Trophoblast cell (in vitro differentiated cells and primary cell): ENCODE data around the gene GSKIP.
"Not testable (repeated sequence)": the region's sequence is repeated elsewhere in the genome, so short reads cannot be mapped to it uniquely, and the experiment has no call there.

Experiments used
- DNase-seq, 2 donors: peaks; one replicate each; pipeline ENCODE4 v3.0.0-alpha.2; 2016
- H2AFZ ChIP-seq: 2 replicates; pipeline ENCODE4 v1.6.1; 2013; ENCODE audit warnings: low read length, moderate library complexity, mild to moderate bottlenecking; ENCODE audit not compliant: insufficient read depth, poor library complexity
- H2AK5ac ChIP-seq: 2 replicates; pipeline ENCODE4 v1.6.1; 2013; ENCODE audit warnings: mild to moderate bottlenecking, low read length
- H2BK120ac ChIP-seq: 2 replicates; pipeline ENCODE4 v1.6.1; 2013; ENCODE audit warnings: low read length, mild to moderate bottlenecking, moderate library complexity; ENCODE audit not compliant: insufficient read depth, poor library complexity
- H2BK12ac ChIP-seq: 2 replicates; pipeline ENCODE4 v1.6.1; 2013; ENCODE audit warnings: mild to moderate bottlenecking, low read length, moderate library complexity
- H2BK5ac ChIP-seq: 2 replicates; pipeline ENCODE4 v1.6.1; 2013; ENCODE audit warnings: low read length, low read depth, moderate library complexity, mild to moderate bottlenecking; ENCODE audit not compliant: poor library complexity
- H3K14ac ChIP-seq: 2 replicates; pipeline ENCODE4 v1.6.1; 2013; ENCODE audit warnings: mild to moderate bottlenecking, low read length
- H3K18ac ChIP-seq: 2 replicates; pipeline ENCODE4 v1.6.1; 2013; ENCODE audit warnings: mild to moderate bottlenecking, low read length
- H3K23ac ChIP-seq: 2 replicates; pipeline ENCODE4 v1.6.1; 2013; ENCODE audit warnings: low read length
- H3K27ac ChIP-seq: 2 replicates; pipeline ENCODE4 v1.5.1; 2013; ENCODE audit warnings: low read depth, mild to moderate bottlenecking, inconsistent platforms, low read length, moderate library complexity
- H3K27me3 ChIP-seq: 2 replicates; pipeline ENCODE4 v1.6.1; 2013; ENCODE audit warnings: inconsistent platforms, mild to moderate bottlenecking, low read length, moderate library complexity; ENCODE audit not compliant: insufficient read depth
- H3K36me3 ChIP-seq, 2 experiments: 1 replicate in 1 of 2; 2 replicates in 1 of 2; pipeline ENCODE4 v1.6.1; 2013; ENCODE audit warnings: low read length in 2 of 2, mild to moderate bottlenecking in 2 of 2, moderate library complexity in 1 of 2; ENCODE audit not compliant: insufficient read depth in 2 of 2, control insufficient read depth in 1 of 2
- H3K4ac ChIP-seq: 2 replicates; pipeline ENCODE4 v1.6.1; 2013; ENCODE audit warnings: low read depth, mild to moderate bottlenecking, low read length, moderate library complexity
- H3K4me1 ChIP-seq, 2 experiments: 1 replicate in 1 of 2; 2 replicates in 1 of 2; pipeline ENCODE4 v1.6.1; 2013; ENCODE audit warnings: low read length in 2 of 2, mild to moderate bottlenecking in 2 of 2, moderate library complexity in 1 of 2; ENCODE audit not compliant: insufficient read depth in 2 of 2, control insufficient read depth in 1 of 2
- H3K4me2 ChIP-seq: 2 replicates; pipeline ENCODE4 v1.6.1; 2013; ENCODE audit warnings: inconsistent platforms, mild to moderate bottlenecking, low read length, moderate library complexity
- H3K4me3 ChIP-seq: 2 replicates; pipeline ENCODE4 v1.5.1; 2013; ENCODE audit warnings: mild to moderate bottlenecking, low read depth, low read length, inconsistent platforms
- H3K79me1 ChIP-seq: one replicate; pipeline ENCODE4 v1.6.1; 2013; ENCODE audit warnings: low read length
- H3K79me2 ChIP-seq: 2 replicates; pipeline ENCODE4 v1.6.1; 2013; ENCODE audit warnings: low read length, mild to moderate bottlenecking; ENCODE audit not compliant: control insufficient read depth, insufficient read depth, poor library complexity
- H3K9ac ChIP-seq: 2 replicates; pipeline ENCODE4 v1.6.1; 2013; ENCODE audit warnings: mild to moderate bottlenecking, low read length
- H3K9me3 ChIP-seq: 2 replicates; pipeline ENCODE4 v1.6.1; 2013; ENCODE audit warnings: low read depth, mild to moderate bottlenecking, control low read depth, inconsistent platforms, low read length; ENCODE audit not compliant: insufficient read depth
- H4K12ac ChIP-seq: 2 replicates; pipeline ENCODE4 v1.6.1; 2013; ENCODE audit warnings: low read depth, mild to moderate bottlenecking, low read length, moderate library complexity
- H4K8ac ChIP-seq: 2 replicates; pipeline ENCODE4 v1.6.1; 2013; ENCODE audit warnings: low read depth, mild to moderate bottlenecking, low read length, moderate library complexity
- H4K91ac ChIP-seq: one replicate; pipeline ENCODE4 v1.6.1; 2013; ENCODE audit warnings: low read depth, mild to moderate bottlenecking, low read length, moderate library complexity
- WGBS: extraction: QIAGEN DNeasy Blood & Tissue Kit; methylation state at CpG from one replicate; pipeline ENCODE4 v1.1.7; 2013; ENCODE audit warnings: missing lambda C conversion rate; ENCODE audit not compliant: insufficient read length, insufficient coverage; ENCODE audit errors: extremely low coverage; 5-methylcytosine and 5-hydroxymethylcytosine counted together

The GSKIP gene

DNA sequence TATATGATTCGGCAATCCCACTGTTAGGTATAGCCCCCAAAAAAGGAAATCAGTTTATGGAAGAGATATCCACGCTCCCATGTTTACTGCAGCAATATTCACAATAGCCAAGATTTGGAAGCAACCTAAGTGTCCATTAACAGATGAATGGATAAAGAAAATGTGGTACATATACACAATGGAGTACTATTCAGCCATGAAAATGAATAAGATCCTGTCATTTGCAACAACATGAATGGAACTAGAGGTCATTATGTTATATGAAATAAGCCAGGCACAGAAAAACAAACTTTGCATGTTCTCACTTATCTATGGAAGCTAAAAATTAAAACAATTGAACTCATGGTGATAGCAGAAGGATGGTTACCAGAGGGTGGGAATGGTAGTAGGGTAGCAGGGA, 15.4 kb upstream of the GSKIP start:
- not testable (repeated sequence) for H3K27ac ChIP-seq, H4K91ac ChIP-seq, H3K14ac ChIP-seq, H4K8ac ChIP-seq, H3K79me2 ChIP-seq, H3K4me1 ChIP-seq, H3K18ac ChIP-seq, H2BK12ac ChIP-seq, H3K4me3 ChIP-seq, H4K12ac ChIP-seq, H2AFZ ChIP-seq, H3K9ac ChIP-seq, H3K79me1 ChIP-seq, H3K36me3 ChIP-seq, H3K23ac ChIP-seq, H2BK5ac ChIP-seq, H3K27me3 ChIP-seq, H3K9me3 ChIP-seq, H3K4ac ChIP-seq, H2AK5ac ChIP-seq, H2BK120ac ChIP-seq, DNase-seq, H3K4me2 ChIP-seq
- WGBS = no CpG with 5 or more reads among the region's 2 CpGs

- H3K4ac ChIP-seq = no peak overlapping the region
- no peak overlapping the region for H2AFZ ChIP-seq
- H3K4me2 ChIP-seq = no peak overlapping the region
- H2BK5ac ChIP-seq = no peak overlapping the region
- no peak overlapping the region for H3K9ac ChIP-seq
- no peak for DNase-seq
- no peaks in the 10 kb centered on the region for H3K27me3 ChIP-seq
- no peak overlapping the region for H3K23ac ChIP-seq
- no peak overlapping the region for H3K18ac ChIP-seq
- no peak overlapping the region for H2BK12ac ChIP-seq
- no peaks in the 10 kb centered on the region for H3K4me1 ChIP-seq
- H2BK120ac ChIP-seq = no peak overlapping the region
- H3K9me3 ChIP-seq = no peaks in the 10 kb centered on the region
- no CpG with 5 or more reads among the region's 7 CpGs for WGBS
- H3K27ac ChIP-seq = no peak overlapping the region
- H3K79me1 ChIP-seq = no peaks in the 10 kb centered on the region
- H3K36me3 ChIP-seq = no peaks in the 10 kb centered on the region
- H2AK5ac ChIP-seq = no peak overlapping the region
- H3K4me3 ChIP-seq = no peak overlapping the region
- H4K8ac ChIP-seq = no peak overlapping the region
- H3K79me2 ChIP-seq = no peaks in the 10 kb centered on the region
- no peak overlapping the region for H4K91ac ChIP-seq
- H3K14ac ChIP-seq = no peak overlapping the region
- H4K12ac ChIP-seq = no peak overlapping the region
These were observed 13.8 kb upstream of the GSKIP start for GRCh38 chr14:96349286-96350075.

- H3K4ac ChIP-seq = no peak overlapping the region
- H3K79me2 ChIP-seq = no peaks in the 10 kb centered on the region
- no CpG with 5 or more reads among the region's 3 CpGs for WGBS
- no peak overlapping the region for H3K4me3 ChIP-seq
- no peak overlapping the region for H2AFZ ChIP-seq
- H3K79me1 ChIP-seq = no peaks in the 10 kb centered on the region
- no peak overlapping the region for H3K18ac ChIP-seq
- no peak overlapping the region for H2BK12ac ChIP-seq
- H2BK120ac ChIP-seq = no peak overlapping the region
- H4K8ac ChIP-seq = no peak overlapping the region
- no peak overlapping the region for H4K91ac ChIP-seq
- peak; percentile 52 to 67 for DNase-seq
- no peaks in the 10 kb centered on the region for H3K9me3 ChIP-seq
- H3K23ac ChIP-seq = no peak overlapping the region
- H3K27me3 ChIP-seq = no peaks in the 10 kb centered on the region
- H3K4me1 ChIP-seq = no peaks in the 10 kb centered on the region
- no peak overlapping the region for H3K4me2 ChIP-seq
- H4K12ac ChIP-seq = no peak overlapping the region
- H2BK5ac ChIP-seq = no peak overlapping the region
- no peak overlapping the region for H3K27ac ChIP-seq
- H3K14ac ChIP-seq = no peak overlapping the region
- H2AK5ac ChIP-seq = no peak overlapping the region
- H3K36me3 ChIP-seq = no peaks in the 10 kb centered on the region
- H3K9ac ChIP-seq = no peak overlapping the region
These were observed 11.3 kb upstream of the GSKIP start for GRCh38 chr14:96351986-96352385.

GRCh38 chr14:96352708-96353107, 10.6 kb upstream of the GSKIP start:
- WGBS = no CpG with 5 or more reads among the region's 2 CpGs
- H3K79me2 ChIP-seq = no peaks in the 10 kb centered on the region

More at GRCh38 chr14:96352708-96353107, 10.6 kb upstream of the GSKIP start:
- Histone ChIP-seq H3K9me3 (no peaks in the 10 kb centered on the region), H3K18ac (no peak overlapping the region), H3K14ac (no peak overlapping the region), H4K8ac (no peak overlapping the region), H3K36me3 (no peaks in the 10 kb centered on the region), H2BK120ac (no peak overlapping the region), H3K27me3 (no peaks in the 10 kb centered on the region), H3K9ac (no peak overlapping the region), H3K79me1 (no peaks in the 10 kb centered on the region), H3K23ac (no peak overlapping the region), H3K4ac (no peak overlapping the region), H3K27ac (no peak overlapping the region), H4K91ac (no peak overlapping the region), H2BK5ac (no peak overlapping the region), H2AFZ (no peak overlapping the region), H3K4me1 (no peaks in the 10 kb centered on the region), H4K12ac (no peak overlapping the region), H2BK12ac (no peak overlapping the region), H3K4me2 (no peak overlapping the region), H3K4me3 (no peak overlapping the region), H2AK5ac (no peak overlapping the region)
- DNase-seq = peak in 1 of 2 donors; percentile 15
